Measurements from ENCODE around the gene HM13.

Gene HM13

DNA sequence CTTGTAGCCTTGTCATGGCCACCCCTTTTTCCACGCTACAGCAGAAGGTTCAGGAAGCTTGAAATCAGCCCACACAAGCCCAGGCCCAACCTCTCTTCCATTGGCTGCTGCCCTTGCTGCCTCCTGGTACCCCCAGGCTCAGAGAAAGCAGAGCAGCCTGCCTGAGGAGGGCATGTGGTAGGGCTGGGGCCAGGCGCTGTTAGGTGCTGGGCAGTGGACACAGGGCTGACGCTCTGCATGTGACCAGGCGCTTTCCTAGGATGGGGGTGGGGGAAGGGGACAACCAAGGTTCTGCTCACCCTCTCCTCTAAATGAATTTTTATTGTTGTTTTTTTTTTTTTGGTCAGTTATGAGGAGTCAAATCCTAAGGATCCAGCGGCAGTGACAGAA lies 54.5 kb downstream of the HM13 start:
- no peak for DNase-seq (ENCODE audit: extremely low read depth, low read depth)
- TF ChIP-seq, protein P1, sequence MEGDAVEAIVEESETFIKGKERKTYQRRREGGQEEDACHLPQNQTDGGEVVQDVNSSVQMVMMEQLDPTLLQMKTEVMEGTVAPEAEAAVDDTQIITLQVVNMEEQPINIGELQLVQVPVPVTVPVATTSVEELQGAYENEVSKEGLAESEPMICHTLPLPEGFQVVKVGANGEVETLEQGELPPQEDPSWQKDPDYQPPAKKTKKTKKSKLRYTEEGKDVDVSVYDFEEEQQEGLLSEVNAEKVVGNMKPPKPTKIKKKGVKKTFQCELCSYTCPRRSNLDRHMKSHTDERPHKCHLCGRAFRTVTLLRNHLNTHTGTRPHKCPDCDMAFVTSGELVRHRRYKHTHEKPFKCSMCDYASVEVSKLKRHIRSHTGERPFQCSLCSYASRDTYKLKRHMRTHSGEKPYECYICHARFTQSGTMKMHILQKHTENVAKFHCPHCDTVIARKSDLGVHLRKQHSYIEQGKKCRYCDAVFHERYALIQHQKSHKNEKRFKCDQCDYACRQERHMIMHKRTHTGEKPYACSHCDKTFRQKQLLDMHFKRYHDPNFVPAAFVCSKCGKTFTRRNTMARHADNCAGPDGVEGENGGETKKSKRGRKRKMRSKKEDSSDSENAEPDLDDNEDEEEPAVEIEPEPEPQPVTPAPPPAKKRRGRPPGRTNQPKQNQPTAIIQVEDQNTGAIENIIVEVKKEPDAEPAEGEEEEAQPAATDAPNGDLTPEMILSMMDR (IDR thresholded peaks at IDR 0.05; ENCODE audit: low read depth, low read length) = no peak

DNA sequence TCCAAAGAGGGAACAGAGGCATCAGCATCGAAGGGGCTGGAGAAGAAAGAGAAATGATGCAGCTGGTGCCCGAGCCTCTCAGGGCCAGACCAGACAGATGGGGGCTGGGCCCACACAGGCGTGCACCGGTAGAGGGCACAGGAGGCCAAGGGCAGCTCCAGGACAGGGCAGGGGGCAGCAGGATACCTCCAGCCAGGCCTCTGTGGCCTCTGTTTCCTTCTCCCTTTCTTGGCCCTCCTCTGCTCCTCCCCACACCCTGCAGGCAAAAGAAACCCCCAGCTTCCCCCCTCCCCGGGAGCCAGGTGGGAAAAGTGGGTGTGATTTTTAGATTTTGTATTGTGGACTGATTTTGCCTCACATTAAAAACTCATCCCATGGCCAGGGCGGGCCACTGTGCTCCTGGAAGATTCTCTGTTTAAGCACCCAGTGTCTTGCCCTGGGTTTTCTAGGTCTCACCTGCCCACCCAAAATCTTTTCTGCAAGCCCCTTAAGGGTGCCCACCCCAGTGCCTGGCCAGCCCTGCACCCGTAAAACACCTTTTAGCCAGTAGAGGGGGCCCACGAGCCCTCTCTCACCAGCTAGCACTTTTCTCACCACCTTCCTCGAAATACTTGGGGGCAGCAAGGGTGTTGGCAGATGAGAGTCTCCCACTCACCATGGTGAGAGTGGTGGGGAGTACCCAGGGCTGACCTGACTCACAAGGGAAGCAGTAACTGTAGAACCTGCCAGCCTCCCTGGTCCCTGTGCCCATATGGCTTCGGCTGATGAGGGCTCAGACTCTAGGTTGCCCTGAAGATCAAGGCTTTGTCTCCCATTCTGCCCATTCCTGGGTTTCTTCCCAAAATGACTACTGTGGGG lies 55.1 kb downstream of the HM13 start:
- TF ChIP-seq, protein P1 (IDR thresholded peaks at IDR 0.05; ENCODE audit: low read depth, low read length) = peak; percentile 89
- no peak for DNase-seq (ENCODE audit: extremely low read depth, low read depth)

DNA sequence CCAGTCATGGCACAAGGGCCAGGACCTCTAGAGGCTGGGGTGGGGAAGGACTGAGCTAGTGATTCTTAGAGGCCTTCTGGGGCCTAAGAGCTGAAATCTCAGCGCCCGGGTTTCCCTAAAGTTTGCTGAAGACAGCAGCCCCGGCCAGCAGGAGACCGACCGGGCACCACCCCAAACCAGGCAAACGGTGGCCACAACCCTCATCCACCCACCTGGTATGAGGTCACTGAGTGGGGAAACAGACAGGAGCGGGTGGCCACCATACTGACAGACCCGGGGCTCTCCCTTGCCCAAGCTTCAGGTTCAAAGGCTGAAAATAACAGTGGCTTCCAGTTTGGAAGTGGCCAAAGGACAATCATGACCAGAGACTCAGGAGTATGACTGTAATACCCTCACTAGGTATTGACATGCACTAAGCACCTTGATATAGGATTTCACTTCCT lies 55.8 kb downstream of the HM13 start:
- DNase-seq (ENCODE audit: extremely low read depth, low read depth) = no peak
- TF ChIP-seq, protein P1 (IDR thresholded peaks at IDR 0.05; ENCODE audit: low read depth, low read length) = no peak

DNA sequence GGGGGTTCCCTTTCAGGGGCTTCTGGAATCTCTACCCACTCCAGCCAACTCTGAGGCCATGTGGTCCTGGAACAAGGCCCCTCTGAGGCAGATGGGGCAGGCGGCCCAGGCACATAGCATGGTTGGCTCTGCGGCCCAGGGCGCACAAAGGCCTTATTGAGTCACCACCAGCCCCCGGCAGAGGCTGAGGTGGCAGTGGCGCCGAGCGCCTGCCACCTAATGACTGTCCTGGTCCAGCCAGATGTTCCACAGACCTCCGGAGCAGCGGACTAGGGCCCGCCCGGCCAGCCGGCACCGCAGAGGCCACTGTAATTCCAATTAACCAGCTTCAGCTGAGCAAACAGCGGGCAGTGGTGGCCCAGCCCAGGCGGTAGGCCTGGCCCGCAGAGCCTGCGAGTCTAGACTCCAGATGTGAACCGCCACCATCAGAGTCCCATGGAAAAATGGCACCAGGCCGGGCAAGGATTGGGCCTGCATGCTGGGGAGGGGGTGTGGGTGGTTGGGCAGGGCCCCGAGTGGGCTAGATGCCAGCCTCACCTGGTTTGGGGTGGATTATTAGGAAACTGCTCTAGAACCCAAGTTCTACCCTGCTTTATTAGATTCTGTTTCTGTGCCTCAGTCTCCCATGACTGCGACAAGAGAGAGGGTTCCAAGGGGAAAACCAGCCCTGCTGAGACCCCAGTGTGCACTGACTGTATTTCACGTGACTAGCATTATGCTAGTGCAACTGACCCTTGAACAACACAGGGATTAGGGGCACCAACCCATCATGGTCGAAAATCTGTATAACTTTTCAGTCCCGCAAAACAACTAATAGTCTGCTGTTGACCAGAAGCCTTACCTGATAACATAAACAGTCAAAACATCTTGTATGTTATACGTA lies 56.7 kb downstream of the HM13 start:
- TF ChIP-seq, protein P1 (IDR thresholded peaks at IDR 0.05; ENCODE audit: low read depth, low read length) = no peak
- DNase-seq (ENCODE audit: extremely low read depth, low read depth) = no peak

DNA sequence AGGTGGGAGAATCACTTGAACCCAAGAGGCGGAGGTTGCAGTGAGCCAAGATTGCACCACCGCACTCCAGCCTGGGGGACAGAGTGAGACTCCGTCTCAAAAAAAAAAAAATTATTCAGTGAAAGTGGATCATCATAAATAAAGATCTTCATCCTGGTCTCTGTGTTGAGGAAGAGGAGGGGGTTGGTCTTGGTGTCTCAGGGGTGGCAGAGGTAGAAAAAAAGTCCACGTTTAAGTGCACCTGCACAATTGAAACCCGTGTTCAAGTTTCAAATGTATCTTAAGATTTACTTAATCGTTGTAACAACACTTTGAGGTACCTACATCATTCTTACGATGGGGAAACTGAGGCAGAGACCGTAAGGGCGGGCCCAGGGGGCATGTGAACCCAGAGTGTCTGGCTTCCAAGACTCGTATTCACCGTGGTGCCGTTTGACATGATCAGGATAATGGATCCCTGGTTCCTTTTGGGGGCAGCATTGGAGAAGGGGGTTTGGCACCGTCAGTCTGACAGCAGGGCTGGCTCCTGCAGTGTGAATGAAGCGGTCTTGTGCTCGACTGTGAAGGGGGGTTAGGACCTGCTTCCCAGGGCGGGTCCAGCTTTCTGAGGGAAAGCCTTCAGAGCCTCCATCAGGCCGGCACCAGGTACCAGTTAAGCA lies 57.9 kb downstream of the HM13 start:
- TF ChIP-seq, protein P1 (IDR thresholded peaks at IDR 0.05; ENCODE audit: low read depth, low read length) = no peak
- DNase-seq (ENCODE audit: extremely low read depth, low read depth) = no peak

DNA sequence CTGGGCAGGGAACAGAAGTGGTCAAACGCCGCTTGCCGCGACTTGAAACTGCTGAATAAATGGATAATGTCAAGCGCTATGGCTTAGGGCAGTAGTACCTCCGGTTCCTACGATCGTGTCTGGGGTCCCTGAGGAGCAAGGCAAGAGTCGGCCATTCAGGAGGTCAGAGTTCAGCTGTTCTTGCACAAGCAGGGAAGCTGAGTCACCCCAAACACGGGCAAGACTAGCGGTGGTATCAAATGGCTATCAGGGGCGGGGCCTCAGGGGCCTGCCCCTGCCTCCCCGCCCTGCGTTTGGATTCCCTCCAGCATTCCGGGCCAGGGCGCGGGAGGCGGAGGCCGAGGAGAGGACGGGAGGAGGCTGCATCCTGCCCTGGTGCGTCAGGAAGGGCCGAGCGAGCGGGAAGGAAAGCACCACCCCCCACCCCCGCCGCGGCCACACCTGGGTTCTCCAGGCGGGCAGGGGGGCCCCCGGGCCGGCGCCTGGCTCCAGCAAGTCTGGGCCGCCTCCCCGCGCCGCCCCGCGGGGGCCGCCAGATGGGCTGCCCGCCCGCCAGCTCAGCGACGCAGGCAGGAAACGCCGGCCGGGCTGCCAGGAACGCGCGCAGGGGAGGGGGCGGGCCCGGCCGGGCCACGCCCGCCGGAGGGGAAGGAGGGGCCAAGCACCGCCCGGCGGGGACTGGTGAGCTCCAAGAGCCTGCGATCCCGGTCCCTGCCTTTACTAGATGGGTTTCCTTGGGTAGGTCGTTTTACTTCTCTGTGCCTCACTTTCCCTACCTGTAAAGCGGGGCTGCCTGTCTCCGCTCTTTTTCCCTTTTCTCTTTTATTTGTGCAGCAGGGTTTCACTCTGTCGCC lies 58.7 kb downstream of the HM13 start:
- DNase-seq (ENCODE audit: extremely low read depth, low read depth) = peak; percentile 97
- TF ChIP-seq, protein P1 (IDR thresholded peaks at IDR 0.05; ENCODE audit: low read depth, low read length) = no peak
